Hematopoietic multipotent progenitor cell treated with erythropoietin and hydrocortisone succinate and interleukin-3 and kit ligand, for 17 days (in vitro differentiated cells): ENCODE data around the gene ZC3H11A.
"Not testable (repeated sequence)": the region's sequence is repeated elsewhere in the genome, so short reads cannot be mapped to it uniquely, and the experiment has no call there.

Source experiments
- DNase-seq: peaks from one replicate; pipeline ENCODE4 v3.0.0-alpha.2; 2015; ENCODE audit warnings: low spot score

Gene ZC3H11A

DNA sequence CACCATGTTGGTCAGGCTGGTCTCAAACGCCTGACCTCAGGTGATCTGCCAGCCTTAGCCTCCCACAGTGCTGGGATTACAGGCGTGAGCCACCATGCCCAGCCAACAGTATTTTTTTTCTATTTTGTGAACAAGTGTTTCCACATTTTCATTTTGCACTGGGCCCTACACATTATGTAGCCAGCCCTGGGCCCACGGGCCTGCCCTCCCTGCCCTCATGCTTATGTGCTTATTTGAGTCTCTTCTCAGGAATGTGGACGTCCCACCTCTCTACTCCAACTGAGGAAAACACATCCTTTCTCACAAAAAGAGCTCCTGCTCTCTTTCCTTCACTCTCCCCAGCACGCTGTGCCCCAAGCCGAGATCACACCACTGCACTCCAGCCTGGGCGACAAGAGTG lies 13.5 kb upstream of the ZC3H11A start:
- DNase-seq: no peak

DNA sequence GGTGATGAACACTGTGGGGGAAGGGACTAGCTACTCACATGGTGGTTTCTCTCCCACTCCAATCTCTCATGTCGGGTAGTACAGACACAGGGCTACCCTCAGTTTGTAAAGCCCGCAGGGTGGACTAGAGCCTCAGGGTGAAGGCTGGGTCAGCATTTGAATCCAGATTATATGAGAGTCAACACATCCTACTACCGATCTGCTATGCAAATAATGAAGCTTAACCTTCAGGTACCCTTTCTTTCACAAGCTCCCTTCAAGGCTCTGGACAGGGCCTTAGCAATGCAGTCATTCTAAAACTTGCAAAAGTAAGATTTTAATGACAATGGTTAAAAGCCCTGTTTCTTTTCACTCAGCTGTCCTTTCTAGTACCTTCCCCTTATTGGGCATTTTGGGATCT lies 5.5 kb upstream of the ZC3H11A start:
- no peak for DNase-seq

DNA sequence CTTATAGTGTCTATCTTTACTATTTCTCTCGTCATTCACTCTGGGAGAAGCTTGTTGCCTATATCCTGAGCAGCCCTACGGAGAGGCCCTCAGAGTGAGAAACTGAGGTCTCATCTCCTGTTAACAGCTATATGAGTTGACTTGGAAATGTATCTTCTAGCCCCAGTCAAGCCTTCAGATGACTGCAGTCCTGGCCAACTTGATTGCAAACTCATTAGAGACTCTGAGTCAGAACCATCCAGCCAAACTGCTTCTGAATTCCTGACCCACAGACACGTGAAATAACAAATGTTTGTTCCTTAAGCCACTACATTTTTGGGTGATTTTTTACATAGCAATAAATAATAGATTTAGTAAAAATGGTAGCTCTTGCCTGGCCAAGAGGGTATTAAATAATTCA lies 3.9 kb upstream of the ZC3H11A start:
- DNase-seq: no peak

DNA sequence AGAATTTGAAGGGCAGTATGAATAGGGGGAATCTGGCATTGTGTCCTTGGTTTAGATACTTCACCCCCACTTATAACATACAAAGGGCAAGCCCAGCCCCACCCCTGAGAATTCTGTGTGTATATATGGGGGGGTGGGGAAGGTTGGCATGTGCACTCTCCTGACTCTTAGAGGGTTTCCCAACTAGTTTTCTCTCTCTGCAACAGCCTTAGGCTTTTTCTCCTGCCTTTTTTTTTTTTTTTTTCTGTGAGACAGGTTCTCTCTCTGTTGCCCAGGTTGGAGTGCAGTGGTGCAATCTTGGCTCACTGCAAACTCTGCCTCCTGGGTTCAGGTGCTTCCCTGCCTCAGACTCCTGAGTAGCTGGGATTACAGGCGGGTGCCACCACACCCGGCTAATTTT lies 2.9 kb upstream of the ZC3H11A start:
- no peak for DNase-seq

GRCh38 chr1:203793561-203793960 lies 1.9 kb upstream of the ZC3H11A start:
- not testable (repeated sequence) for DNase-seq

GRCh38 chr1:203794764-203795440 lies 521 bp upstream of the ZC3H11A start:
- DNase-seq: no peak

DNA sequence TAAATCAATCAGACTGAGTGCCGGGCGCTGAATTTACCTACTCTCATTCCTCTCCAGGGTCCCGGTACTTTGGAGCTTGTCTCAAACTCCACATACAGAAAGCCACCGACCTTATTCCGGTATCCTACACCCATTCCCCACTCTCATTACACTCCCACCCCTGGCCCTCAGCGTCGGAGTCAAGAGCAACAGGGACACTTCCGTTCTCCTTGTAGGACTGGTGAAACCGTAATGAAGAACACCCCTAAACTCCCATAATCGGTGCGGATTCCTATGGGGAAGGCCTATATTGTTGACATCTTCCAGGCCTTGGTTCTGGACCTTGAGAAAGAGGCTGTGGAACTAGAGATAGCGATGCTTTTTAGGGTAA lies 798 bp downstream of the ZC3H11A start:
- peak; percentile 66 for DNase-seq

- DNase-seq: no peak
These were observed 1.8 kb downstream of the ZC3H11A start for GRCh38 chr1:203797216-203797615.

DNA sequence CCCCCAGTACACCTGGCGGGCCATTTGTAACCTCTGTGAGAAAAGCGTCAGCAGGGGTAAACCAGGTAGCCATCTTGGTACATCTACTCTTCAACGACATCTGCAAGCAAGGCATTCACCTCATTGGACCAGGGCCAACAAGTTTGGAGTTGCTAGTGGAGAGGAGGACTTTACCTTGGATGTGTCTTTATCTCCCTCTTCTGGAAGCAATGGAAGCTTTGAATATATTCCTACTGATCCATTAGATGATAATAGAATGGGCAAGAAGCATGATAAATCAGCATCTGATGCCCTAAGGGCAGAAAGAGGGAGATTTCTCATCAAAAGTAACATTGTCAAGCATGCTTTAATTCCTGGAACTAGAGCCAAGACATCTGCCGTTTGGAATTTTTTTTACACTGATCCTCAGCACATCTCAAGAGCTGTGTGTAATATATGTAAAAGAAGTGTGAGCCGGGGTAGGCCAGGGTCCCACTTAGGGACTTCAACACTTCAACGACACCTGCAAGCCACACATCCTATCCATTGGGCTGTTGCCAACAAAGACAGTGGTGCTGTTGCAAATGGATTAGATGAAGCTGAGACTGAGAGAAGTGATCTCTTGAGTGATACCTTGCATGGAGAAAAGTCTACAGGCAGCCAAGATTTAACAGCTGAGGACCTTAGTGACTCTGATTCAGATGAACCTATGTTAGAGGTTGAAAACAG lies 2.7 kb downstream of the ZC3H11A start:
- DNase-seq: peak; percentile 59

DNA sequence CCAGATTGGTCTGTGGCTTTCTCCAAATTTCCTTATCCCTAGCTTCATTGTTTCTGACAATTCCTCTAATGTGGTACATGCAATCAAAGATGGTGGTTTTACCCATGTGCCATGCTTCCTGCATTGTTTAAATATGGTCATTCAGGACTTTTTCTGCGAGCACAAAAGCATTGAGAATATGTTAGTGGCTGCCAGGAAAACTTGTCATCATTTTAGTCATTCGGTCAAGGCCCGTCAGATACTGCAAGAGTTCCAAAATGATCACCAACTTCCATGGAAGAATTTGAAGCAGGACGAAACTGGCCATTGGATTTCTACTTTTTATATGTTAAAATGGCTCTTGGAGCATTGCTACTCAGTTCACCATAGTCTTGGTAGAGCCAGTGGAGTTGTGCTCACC lies 3.7 kb downstream of the ZC3H11A start:
- DNase-seq: no peak

GRCh38 chr1:203799971-203800370 lies 4.5 kb downstream of the ZC3H11A start:
- DNase-seq: peak; percentile 58

- DNase-seq: no peak
These were observed 10.3 kb downstream of the ZC3H11A start for GRCh38 chr1:203805689-203806088.

DNA sequence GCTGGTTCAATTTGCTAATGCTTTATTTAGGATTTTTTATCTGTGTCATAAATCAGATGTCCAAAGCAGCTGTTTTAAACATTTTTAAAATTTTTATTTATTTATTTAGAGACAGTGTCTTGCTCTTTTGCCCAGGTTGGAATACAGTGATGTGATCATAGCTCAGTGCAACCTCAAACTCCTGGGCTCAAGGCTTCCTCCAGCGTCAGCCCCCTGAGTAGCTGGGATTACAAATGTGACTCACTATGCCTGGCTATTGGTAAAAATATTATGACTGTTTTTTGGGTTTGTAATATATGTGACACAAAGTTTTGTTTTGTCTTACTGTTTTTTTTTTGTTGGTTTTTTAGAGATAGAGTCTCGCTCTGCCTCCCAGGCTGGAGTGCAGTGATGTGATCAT lies 11.8 kb downstream of the ZC3H11A start:
- DNase-seq: no peak

GRCh38 chr1:203813581-203814341 lies 18.3 kb downstream of the ZC3H11A start:
- no peak for DNase-seq

- DNase-seq: no peak
These were observed 23.0 kb downstream of the ZC3H11A start for GRCh38 chr1:203818399-203818798.

GRCh38 chr1:203823306-203823705 lies 27.9 kb downstream of the ZC3H11A start:
- DNase-seq: no peak

DNA sequence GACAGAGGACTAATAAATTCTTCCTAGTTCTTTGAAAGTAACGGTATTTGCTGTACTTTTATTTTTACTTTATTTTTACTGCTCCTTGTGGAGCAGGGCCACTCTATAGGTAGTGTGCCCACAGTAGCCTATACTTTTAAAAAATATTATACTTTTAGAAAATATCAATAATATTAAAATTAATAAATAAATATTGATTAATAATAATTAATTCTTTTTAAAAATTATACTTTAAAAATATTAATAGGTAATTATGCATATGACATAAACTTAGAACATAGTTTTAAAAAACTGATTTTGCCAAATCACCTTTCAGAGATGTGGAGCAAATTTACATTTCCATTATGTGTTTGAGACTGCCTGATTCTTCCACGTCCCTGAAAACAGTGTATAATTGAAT lies 30.8 kb downstream of the ZC3H11A start:
- no peak for DNase-seq

GRCh38 chr1:203828002-203828401 lies 32.6 kb downstream of the ZC3H11A start:
- DNase-seq: no peak

DNA sequence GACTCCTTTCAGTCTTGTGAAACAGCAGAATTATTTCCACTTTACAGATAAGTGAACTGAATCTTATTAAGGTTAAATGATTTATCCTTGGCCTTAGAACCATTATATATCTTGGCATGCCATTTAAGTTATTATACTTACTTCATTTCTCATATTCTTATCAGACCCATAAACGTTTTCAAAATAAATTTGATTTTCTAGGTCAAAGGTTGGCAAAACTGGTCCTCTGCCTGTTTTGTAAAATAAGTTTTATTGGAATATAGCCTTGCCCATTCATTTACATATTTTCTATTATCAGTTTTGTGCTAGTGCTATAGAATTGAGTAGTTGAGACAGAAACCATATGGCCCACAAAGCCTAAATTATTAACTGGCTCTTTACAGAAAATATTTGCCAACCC lies 33.1 kb downstream of the ZC3H11A start:
- no peak for DNase-seq

- not testable (repeated sequence) for DNase-seq
These were observed 33.8 kb downstream of the ZC3H11A start for GRCh38 chr1:203829247-203829646.

DNA sequence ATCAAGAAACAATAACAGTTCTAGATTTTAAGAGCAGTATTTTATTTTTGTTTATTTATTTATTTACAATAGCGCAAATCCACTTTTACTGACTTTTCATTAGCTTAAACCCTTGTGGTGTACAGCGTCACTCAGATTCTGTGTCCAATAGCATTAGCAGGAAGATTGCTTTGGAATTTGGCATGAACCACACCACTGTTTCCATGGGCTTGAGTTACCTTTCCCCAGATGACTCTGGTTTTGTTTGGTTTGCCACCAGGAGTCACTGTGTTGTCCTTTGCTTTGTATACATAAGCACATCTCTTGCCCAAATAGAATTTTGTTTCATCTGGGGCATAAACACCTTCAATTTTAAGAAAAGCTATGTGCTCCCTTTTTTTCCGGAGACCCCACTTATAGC lies 40.1 kb downstream of the ZC3H11A start:
- DNase-seq: no peak

- DNase-seq: no peak
These were observed 43.7 kb downstream of the ZC3H11A start for GRCh38 chr1:203839081-203839480.

DNA sequence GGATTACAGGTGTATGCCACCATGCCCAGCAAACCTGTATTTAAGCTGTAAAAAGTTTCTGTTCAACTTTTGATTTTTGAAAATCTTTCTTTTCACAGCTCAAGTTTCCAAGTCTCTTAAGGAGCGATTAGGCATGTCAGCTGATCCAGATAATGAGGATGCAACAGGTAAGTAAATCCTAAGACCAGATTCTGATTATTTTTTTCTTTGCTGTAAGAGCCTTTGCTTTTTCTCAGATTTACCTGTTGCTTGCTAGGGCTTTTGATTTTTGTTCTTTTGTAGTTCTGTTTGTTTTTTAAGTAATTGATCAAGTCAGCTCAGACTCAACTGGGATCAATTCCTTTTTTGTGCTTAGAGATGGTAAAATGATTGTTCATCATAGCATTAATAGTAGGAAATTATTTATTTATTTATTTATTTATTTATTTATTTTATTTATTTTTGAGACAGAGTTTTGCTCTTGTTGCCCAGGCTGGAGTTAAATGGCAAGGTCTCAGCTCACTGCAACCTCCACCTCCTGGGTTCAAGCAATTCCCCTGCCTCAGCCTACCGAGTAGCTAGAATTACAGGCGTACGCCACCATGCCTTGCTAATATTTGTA lies 44.9 kb downstream of the ZC3H11A start:
- DNase-seq: no peak
